ENCODE measurements around the gene MYADML2. TPM values are rescaled to one million over a fixed set of nuclear protein-coding genes. Genes with fewer than 3 reads are reported as not detected.
A peak's percentile ranks its signal among the peaks of the same experiment; 100 is the strongest.

MYADML2 gene
- total RNA-seq, 2 donors from 2014 or later, result 0.27 TPM; not detected in 1

DNA sequence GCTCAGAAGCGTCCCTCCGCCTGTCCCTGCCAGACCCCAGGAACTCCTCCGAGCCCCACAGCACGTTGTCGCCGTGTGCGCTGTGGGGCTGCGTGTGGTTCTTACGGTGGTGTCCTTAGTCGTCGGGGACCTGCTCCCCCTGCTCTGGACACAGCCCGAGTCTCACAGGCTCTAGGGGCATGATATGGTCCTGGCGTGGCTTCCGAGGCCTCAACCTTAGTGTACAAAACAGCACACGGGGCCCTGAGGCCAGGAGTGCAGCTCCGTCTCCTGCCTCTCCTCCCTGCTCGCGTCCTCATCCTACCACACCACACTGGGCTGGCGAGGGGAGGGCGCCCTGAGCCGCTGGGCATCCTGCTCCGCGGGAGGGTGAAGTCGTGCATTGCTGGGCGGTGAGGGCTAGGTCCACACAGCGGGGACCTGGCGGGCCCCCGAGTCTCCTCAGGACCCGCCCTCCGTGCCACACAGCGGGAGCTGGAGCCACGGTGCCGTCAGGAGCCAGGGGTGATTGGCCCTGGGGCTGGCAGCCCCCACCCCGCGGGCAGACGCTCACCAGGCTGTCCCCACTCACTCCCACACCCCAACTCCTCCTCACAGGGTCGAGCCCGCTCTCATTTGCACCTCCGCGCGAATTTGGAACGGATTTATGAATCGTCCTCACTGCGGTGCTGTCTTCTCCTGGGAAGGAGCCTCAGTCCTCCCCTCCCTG, 18.3 kb downstream of the MYADML2 start:
- no peak for DNase-seq
- Histone ChIP-seq H3K27ac (no peak overlapping the region), H3K36me3 (no peaks in the 10 kb centered on the region), H3K9ac (ENCODE audit: low read depth in 2 of 2, low read length in 2 of 2) (peak overlapping the region; percentile 51 to 62), H3K4me3 (peak overlapping the region; percentile 36), H3K4me1 (peaks cover 21% of the 10 kb centered on the region), H3K9me3 (no peaks in the 10 kb centered on the region), H3K27me3 (peaks cover 9% of the 10 kb centered on the region)
- intact Hi-C loops (cut with DNase I), result no loop called here
- no peak for TF ChIP-seq CTCF (IDR thresholded peaks at IDR 0.05)

- peak; percentile 93 for DNase-seq
- no peaks in the 10 kb centered on the region for H3K9me3 ChIP-seq
- H3K4me3 ChIP-seq, result peak within 1 kb of the TSS; percentile 95
- peak within 1 kb of the TSS; percentile 92 to 95 for H3K9ac ChIP-seq (ENCODE audit: low read depth in 2 of 2, low read length in 2 of 2)
- H3K27me3 ChIP-seq, result peaks cover 9% of the 10 kb centered on the region
- H3K36me3 ChIP-seq, result no peaks in the 10 kb centered on the region
- peaks cover 23% of the 10 kb centered on the region for H3K4me1 ChIP-seq
- H3K27ac ChIP-seq, result peak within 1 kb of the TSS; percentile 95
- intact Hi-C loops (cut with DNase I), result no loop called here
- no peak for TF ChIP-seq CTCF (IDR thresholded peaks at IDR 0.05)
Measured at GRCh38 chr17:81927653-81928543, 19.1 kb downstream of the MYADML2 start, which contains the start of gene MAFG. Gene MAFG (minus strand): TSS chr17:81927735. CDS start chr17:81923185, 4,550 bp downstream.

GRCh38 chr17:81927152-81927652, 19.8 kb downstream of the MYADML2 start:
- H3K4me1 ChIP-seq, result peaks cover 23% of the 10 kb centered on the region
- peak overlapping the region; percentile 95 for H3K27ac ChIP-seq
- H3K27me3 ChIP-seq, result peaks cover 9% of the 10 kb centered on the region
- H3K9me3 ChIP-seq, result no peaks in the 10 kb centered on the region
- H3K4me3 ChIP-seq, result peak overlapping the region; percentile 95
- no peak for TF ChIP-seq CTCF (IDR thresholded peaks at IDR 0.05)
- intact Hi-C loops (cut with DNase I), result no loop called here
- DNase-seq, result no peak
- peak overlapping the region; percentile 92 to 95 for H3K9ac ChIP-seq (ENCODE audit: low read depth in 2 of 2, low read length in 2 of 2)
- H3K36me3 ChIP-seq, result no peaks in the 10 kb centered on the region

- peak; percentile 93 for DNase-seq
- H3K27ac ChIP-seq, result peak overlapping the region; percentile 95
- no peak for TF ChIP-seq CTCF (IDR thresholded peaks at IDR 0.05)
- H3K36me3 ChIP-seq, result no peaks in the 10 kb centered on the region
- H3K9me3 ChIP-seq, result no peaks in the 10 kb centered on the region
- intact Hi-C loops (cut with DNase I), result no loop called here
- peaks cover 23% of the 10 kb centered on the region for H3K4me1 ChIP-seq
- peaks cover 9% of the 10 kb centered on the region for H3K27me3 ChIP-seq
- H3K4me3 ChIP-seq, result peak overlapping the region; percentile 95
- H3K9ac ChIP-seq (ENCODE audit: low read depth in 2 of 2, low read length in 2 of 2), result peak overlapping the region; percentile 92 to 95
Measured at GRCh38 chr17:81926451-81927151, 20.4 kb downstream of the MYADML2 start.
